Activated naive CD4-positive, alpha-beta T cell treated with anti-CD3 and anti-CD28 coated beads, Interleukin-2, amount 50 U/mL, for 24 hours (primary cell): ENCODE data around the gene MANF.

Experiments used
- H3K27ac Mint-ChIP-seq: one replicate; pipeline ENCODE4 v1.8.0; 2021; ENCODE audit warnings: mild to moderate bottlenecking, mixed read lengths
- H3K27me3 Mint-ChIP-seq: one replicate; pipeline ENCODE4 v1.8.0; 2021; ENCODE audit warnings: mixed read lengths
- H3K36me3 Mint-ChIP-seq: one replicate; pipeline ENCODE4 v1.8.0; 2021; ENCODE audit warnings: mixed read lengths
- H3K4me1 Mint-ChIP-seq: one replicate; pipeline ENCODE4 v1.8.0; 2021; ENCODE audit warnings: mixed read lengths
- H3K4me3 Mint-ChIP-seq: one replicate; pipeline ENCODE4 v1.8.0; 2021; ENCODE audit warnings: mild to moderate bottlenecking, mixed read lengths
- H3K9me3 Mint-ChIP-seq: one replicate; pipeline ENCODE4 v1.8.0; 2021; ENCODE audit warnings: mixed read lengths

MANF gene

DNA sequence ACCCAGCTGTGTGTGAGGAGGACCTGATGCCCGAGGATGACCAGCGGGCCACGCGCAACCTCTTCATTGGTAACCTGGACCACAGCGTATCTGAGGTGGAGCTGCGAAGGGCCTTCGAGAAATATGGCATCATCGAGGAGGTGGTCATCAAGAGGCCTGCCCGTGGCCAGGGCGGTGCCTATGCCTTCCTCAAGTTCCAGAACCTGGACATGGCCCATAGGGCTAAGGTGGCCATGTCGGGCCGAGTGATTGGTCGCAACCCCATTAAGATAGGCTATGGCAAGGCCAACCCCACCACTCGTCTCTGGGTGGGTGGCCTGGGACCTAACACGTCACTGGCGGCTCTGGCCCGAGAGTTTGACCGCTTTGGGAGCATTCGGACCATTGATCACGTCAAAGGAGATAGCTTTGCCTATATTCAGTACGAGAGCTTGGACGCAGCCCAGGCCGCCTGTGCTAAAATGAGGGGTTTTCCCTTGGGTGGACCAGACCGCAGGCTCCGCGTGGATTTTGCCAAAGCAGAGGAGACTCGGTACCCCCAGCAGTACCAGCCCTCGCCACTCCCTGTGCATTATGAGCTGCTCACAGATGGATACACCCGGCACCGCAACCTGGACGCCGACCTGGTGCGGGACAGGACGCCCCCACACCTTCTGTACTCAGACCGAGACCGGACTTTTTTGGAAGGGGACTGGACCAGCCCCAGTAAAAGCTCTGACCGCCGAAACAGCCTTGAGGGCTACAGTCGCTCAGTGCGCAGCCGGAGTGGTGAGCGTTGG, 7.5 kb downstream of the MANF start:
- no peak overlapping the region for H3K27ac Mint-ChIP-seq
- no peaks in the 10 kb centered on the region for H3K9me3 Mint-ChIP-seq
- peaks cover 66% of the 10 kb centered on the region for H3K4me1 Mint-ChIP-seq
- peaks cover 19% of the 10 kb centered on the region for H3K36me3 Mint-ChIP-seq
- peak overlapping the region; percentile 88 for H3K4me3 Mint-ChIP-seq
- H3K27me3 Mint-ChIP-seq = no peaks in the 10 kb centered on the region

DNA sequence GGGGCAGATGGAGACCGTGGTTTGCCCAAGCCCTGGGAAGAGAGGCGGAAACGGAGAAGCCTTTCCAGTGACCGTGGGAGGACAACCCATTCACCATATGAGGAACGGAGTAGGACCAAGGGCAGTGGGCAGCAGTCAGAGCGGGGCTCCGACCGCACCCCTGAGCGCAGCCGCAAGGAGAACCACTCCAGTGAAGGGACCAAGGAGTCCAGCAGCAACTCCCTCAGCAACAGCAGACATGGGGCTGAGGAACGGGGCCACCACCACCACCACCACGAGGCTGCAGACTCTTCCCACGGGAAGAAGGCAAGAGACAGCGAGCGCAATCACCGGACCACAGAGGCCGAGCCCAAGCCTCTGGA, 8.0 kb downstream of the MANF start:
- no peaks in the 10 kb centered on the region for H3K9me3 Mint-ChIP-seq
- peaks cover 15% of the 10 kb centered on the region for H3K36me3 Mint-ChIP-seq
- peak overlapping the region; percentile 88 for H3K4me3 Mint-ChIP-seq
- H3K4me1 Mint-ChIP-seq = peaks cover 60% of the 10 kb centered on the region
- H3K27ac Mint-ChIP-seq = peak overlapping the region; percentile 12
- H3K27me3 Mint-ChIP-seq = no peaks in the 10 kb centered on the region

DNA sequence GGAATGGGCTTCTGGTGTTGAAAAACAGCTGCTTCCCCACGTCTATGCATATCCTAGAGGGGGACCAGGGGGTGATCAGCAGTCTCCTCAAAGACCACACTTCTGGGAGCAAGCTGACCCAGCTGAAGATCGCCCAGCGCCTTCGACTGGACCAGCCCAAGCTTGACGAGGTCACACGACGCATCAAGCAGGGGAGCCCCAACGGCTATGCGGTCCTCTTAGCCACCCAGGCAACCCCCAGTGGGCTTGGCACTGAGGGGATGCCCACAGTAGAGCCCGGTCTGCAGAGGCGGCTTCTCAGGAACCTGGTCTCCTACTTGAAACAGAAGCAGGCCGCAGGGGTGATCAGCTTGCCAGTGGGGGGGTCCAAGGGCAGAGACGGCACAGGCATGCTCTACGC, 8.5 kb downstream of the MANF start:
- Mint-ChIP-seq H3K9me3 (no peaks in the 10 kb centered on the region), H3K4me1 (peaks cover 57% of the 10 kb centered on the region), H3K36me3 (peaks cover 15% of the 10 kb centered on the region), H3K27ac (no peak overlapping the region), H3K4me3 (peak overlapping the region; percentile 88), H3K27me3 (no peaks in the 10 kb centered on the region)

DNA sequence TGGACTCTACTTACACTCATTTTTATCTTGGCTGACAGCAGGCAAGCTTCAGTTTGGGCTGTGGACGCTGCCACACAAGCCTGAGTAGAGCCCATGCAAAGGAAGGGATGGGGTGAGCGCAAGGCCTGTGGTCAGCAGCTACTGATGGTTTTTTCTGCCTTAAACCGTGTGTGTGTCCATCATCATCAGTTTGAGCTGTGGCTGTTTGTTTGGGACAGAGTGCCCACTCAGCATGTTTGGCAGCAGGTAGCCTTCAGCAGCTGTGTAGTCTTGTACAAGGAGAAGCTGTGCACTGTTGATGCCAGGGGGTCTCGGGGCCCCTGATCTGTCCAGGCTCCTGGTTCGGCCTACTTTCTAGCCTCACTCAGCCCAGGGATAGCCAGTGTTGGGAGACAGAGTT, 9.4 kb downstream of the MANF start:
- Mint-ChIP-seq H3K4me3 (peak overlapping the region; percentile 65), H3K27me3 (no peaks in the 10 kb centered on the region), H3K9me3 (no peaks in the 10 kb centered on the region), H3K27ac (no peak overlapping the region), H3K36me3 (peaks cover 15% of the 10 kb centered on the region), H3K4me1 (peaks cover 50% of the 10 kb centered on the region)

DNA sequence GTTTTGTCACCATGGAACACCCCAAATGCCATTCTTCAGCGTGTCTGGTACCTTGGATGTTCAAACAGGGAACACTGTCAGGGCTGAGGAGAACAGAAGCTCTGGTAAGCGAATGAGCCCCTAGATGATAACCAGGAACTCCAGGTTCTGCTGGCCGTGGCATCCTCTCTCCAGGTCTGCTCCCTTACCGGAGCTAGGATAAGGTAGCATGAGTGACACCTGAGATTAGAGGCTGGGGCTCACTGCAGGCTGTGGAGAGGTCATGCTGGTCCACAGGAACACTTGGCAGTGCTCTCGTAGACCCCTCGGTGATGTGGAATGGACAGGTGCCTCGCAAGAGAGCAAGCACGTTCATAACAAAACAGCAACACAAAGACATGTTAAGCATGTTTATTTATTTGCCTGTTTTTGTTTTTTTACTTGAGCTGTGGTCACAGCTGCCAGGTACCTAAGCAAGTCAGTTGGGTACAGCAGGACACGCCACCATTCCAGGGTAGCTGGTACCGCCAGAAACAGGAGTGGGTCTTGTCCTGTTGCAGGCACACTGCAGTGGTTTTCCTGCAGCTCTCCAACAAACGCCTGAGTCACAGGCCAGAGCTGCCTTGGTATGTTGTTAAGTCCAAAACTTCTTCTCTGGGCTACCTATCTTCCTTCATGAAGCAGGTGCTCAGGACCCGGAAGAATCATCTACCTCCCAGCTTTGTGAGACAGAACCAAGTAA, 10.6 kb downstream of the MANF start:
- Mint-ChIP-seq H3K9me3 (no peaks in the 10 kb centered on the region), H3K36me3 (peaks cover 15% of the 10 kb centered on the region), H3K4me3 (no peak overlapping the region), H3K27me3 (no peaks in the 10 kb centered on the region), H3K27ac (peak overlapping the region; percentile 77), H3K4me1 (peaks cover 39% of the 10 kb centered on the region)

DNA sequence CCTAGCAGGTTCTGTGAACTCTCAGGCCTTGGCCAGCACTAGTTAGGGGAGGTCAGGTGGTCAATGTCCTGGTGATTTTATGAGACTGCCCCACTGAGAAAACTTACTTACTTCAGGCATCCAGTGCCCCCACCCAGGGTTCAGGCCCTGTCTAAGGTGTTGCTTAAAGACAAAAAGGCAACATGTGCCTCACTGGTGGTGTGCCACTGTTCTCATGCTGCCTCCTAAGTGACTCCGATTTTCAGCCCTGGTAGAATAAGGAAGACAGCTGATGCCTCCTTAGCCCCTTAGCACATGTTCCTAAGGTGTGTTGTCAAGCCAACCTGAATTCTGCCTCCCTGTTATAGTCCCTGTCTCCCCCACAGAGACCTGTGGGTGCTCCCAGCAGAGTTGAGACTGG, 11.3 kb downstream of the MANF start:
- Mint-ChIP-seq H3K4me1 (peaks cover 38% of the 10 kb centered on the region), H3K36me3 (peaks cover 15% of the 10 kb centered on the region), H3K9me3 (no peaks in the 10 kb centered on the region), H3K27me3 (no peaks in the 10 kb centered on the region), H3K4me3 (no peak overlapping the region), H3K27ac (peak overlapping the region; percentile 77)

DNA sequence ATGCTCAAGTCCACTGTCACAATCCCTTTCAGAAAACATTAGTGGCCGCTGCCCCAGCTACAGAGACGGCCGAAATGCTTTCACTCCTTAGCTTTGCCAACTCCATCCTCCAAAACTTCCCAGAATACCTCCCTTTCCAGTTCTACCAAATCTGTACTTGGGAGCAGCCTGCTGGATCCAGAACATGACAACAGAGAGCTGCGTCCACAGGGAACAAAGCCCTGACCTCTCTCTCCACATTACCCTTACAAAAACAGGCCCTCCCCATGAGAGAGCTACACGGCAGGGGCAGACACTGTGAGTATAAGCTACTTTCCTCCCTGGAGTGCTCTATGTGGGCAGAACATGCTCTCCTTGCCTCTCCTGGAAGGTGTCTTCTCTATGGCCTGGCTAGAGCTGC, 12.3 kb downstream of the MANF start:
- Mint-ChIP-seq H3K4me1 (peaks cover 38% of the 10 kb centered on the region), H3K27ac (peak overlapping the region; percentile 84), H3K36me3 (peaks cover 17% of the 10 kb centered on the region), H3K4me3 (no peak overlapping the region), H3K27me3 (no peaks in the 10 kb centered on the region), H3K9me3 (no peaks in the 10 kb centered on the region)

DNA sequence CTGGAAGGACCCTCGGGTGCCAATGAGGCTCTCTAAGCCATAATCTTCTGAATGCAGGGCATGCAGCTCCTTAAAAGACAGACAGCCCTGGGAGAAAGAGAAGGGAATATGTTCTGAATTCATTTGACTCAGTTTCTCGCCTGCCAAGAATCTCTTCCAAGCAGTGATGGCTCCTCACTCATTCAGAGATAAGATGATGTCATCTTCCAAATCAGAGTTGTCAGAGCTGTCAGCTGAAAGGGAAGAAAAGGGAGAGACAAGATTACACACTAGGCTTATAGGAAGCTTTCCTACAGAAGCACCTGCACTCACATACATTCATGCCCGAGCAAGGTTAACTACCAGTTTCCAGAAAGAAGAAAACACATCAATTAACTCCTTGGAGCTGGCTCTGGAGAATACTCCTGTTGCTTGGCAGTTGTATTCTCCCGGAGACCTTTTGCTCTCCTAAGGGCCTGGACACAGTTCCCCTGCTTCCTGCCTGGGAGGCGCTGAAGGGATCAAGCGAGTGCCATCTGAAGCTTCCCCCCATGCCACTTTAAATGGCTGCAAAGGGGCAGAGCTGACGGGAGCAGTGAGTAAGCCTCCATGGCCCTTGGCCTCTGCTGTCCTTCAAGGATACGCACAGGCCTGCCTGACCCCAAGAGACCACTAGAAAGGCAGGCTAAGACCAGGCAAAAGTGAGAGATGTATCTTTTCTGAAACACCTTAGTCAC, 13.7 kb downstream of the MANF start:
- Mint-ChIP-seq H3K36me3 (peaks cover 17% of the 10 kb centered on the region), H3K27ac (no peak overlapping the region), H3K9me3 (no peaks in the 10 kb centered on the region), H3K4me3 (no peak overlapping the region), H3K27me3 (no peaks in the 10 kb centered on the region), H3K4me1 (peaks cover 36% of the 10 kb centered on the region)

DNA sequence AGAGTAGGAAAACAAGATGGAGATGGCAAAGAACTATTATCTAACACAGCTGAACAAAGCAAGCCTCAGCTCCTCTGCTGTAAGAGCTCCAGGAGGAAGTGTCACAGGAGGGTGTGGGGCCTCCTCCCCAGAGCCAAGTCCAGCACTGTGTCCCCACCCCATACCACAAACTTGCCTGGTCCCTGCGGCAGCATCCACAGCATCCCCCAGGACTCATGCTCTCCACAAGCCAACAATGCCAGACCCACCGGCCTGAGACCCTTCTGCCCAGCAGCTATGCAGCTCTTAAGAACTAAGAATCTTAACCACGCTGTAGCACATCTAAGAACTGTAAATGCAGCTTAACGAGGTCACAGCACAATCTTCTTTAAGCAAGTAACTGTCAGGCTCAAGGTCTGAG, 15.1 kb downstream of the MANF start:
- Mint-ChIP-seq H3K9me3 (no peaks in the 10 kb centered on the region), H3K27me3 (no peaks in the 10 kb centered on the region), H3K36me3 (peaks cover 10% of the 10 kb centered on the region), H3K4me3 (no peak overlapping the region), H3K27ac (peak overlapping the region; percentile 87), H3K4me1 (peaks cover 34% of the 10 kb centered on the region)

DNA sequence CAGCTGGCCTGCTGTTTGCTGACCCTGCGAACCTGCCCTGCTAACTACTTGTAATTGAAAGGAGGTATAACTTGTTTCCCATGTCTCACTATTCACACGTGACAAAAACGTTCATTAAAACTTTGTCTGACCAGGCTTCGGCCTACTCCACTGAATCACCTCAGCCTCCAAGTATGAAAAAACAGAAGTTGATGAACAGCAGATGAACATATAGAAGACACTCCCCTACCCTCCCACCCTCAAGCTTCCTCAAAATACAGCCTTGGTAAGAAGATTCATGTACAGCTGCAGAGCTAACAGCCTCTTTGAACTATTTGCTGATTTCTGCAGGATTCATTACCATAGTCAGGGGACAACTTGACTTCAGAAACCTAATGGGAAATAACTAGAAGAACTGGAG, 16.6 kb downstream of the MANF start:
- Mint-ChIP-seq H3K4me1 (peaks cover 31% of the 10 kb centered on the region), H3K9me3 (no peaks in the 10 kb centered on the region), H3K36me3 (peaks cover 10% of the 10 kb centered on the region), H3K27me3 (no peaks in the 10 kb centered on the region), H3K4me3 (no peak overlapping the region), H3K27ac (no peak overlapping the region)

DNA sequence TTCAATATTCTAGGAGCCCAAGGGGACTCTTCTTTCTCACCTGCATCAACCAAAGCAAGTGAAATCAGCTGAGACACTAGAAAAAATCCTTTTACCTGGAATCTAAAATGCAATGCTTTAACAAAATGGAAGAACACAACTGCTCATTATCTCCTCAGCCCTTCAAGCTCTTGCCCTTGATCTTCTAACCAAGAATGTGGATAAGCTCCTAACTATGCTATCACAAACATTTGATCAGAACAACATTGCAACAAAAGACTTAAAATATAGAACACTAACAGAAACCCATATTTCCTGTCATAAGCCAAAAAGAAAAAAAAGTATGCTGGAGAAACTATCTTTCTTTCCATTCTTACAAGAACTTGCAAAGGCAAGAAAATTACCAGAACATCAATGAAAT, 18.6 kb downstream of the MANF start:
- no peak overlapping the region for H3K4me3 Mint-ChIP-seq
- no peaks in the 10 kb centered on the region for H3K9me3 Mint-ChIP-seq
- H3K27ac Mint-ChIP-seq = peak overlapping the region; percentile 66
- no peaks in the 10 kb centered on the region for H3K27me3 Mint-ChIP-seq
- H3K4me1 Mint-ChIP-seq = peaks cover 36% of the 10 kb centered on the region
- peaks cover 10% of the 10 kb centered on the region for H3K36me3 Mint-ChIP-seq

DNA sequence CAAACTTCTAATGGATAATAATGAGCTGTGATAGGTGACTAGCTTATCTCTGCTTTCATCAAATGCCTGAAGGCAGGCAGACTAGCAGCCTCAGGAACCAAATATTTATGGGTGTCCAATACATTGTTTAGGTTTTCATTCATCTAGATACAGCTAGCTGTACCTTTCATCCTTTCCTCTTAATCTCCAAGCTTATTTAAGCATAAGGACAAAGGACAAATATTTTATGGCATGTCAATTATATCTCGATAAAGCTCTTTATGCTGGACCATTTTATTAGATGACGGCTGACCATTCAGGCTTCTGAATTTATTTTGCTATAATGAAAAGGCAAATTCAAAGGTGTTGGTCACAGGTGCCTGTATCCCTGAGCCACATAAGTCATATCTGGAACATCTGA, 22.9 kb downstream of the MANF start:
- H3K27me3 Mint-ChIP-seq = no peaks in the 10 kb centered on the region
- peaks cover 41% of the 10 kb centered on the region for H3K4me1 Mint-ChIP-seq
- no peaks in the 10 kb centered on the region for H3K9me3 Mint-ChIP-seq
- peaks cover 21% of the 10 kb centered on the region for H3K36me3 Mint-ChIP-seq
- peak overlapping the region; percentile 62 for H3K27ac Mint-ChIP-seq
- H3K4me3 Mint-ChIP-seq = no peak overlapping the region

DNA sequence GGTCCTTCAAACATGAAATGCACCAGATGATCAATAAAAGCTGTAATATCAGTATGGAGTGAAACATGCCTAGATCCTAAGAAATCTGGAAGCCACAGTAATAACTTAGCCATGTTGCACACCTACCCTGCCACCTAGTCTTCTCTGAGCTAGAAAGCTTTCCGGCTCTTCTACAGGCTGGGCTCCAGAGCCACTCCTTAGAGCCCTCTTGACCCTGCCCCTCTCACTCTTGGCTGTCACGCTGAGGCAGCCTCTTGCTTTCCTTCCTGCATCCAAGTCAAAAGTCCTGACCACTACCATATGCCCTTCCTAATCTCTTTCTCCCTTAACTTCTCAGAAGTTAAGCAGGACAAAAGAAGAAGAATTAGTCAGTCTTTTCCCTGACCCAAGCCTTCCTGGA, 23.7 kb downstream of the MANF start:
- H3K27ac Mint-ChIP-seq = no peak overlapping the region
- H3K9me3 Mint-ChIP-seq = no peaks in the 10 kb centered on the region
- H3K36me3 Mint-ChIP-seq = peaks cover 21% of the 10 kb centered on the region
- no peak overlapping the region for H3K4me3 Mint-ChIP-seq
- H3K27me3 Mint-ChIP-seq = no peaks in the 10 kb centered on the region
- H3K4me1 Mint-ChIP-seq = peaks cover 33% of the 10 kb centered on the region

DNA sequence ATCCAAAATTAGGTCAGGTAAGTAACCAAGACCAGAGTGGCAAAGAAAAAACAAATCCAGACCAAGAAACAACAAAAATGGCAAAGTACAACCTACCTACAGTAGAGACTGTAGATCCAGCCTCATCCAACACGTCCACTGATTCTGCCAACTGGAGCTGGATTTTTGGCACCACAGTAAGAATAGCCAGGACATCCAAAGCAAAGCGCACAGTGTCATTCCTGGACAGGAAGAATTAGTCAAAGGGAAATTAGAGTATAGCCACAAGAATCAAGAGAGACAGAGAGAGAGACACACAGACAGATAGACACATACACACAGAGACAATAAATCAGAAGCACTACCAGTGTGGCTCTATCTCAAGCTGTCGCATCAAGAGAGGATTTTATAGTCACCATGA, 37.1 kb downstream of the MANF start:
- Mint-ChIP-seq H3K27ac (peak overlapping the region; percentile 35), H3K36me3 (peaks cover 15% of the 10 kb centered on the region), H3K4me3 (no peak overlapping the region)

DNA sequence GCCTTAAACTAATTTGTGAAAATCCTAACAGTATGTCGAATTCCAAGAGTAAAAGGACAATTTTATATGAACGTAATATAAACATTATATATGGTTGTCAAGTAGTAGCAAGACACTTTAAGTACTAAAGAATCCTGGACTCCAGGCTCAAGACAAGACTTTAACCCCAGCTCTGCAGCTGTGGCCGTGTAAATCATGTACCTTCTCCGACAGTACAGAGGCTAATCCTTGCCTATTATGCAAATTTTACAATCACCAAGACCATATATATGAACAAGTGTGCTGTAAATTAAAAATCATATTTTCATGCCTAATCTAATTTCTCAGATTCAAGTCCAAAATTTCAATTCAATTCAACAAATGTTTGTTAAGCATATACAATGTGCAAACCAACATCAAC, 41.8 kb downstream of the MANF start:
- no peaks in the 10 kb centered on the region for H3K9me3 Mint-ChIP-seq
- H3K4me1 Mint-ChIP-seq = no peaks in the 10 kb centered on the region
- peaks cover 15% of the 10 kb centered on the region for H3K36me3 Mint-ChIP-seq
- no peaks in the 10 kb centered on the region for H3K27me3 Mint-ChIP-seq
- no peak overlapping the region for H3K4me3 Mint-ChIP-seq
- H3K27ac Mint-ChIP-seq = no peak overlapping the region

More for the DNA sequence above, 37.1 kb downstream of the MANF start:
- no peaks in the 10 kb centered on the region for H3K27me3 Mint-ChIP-seq
- no peaks in the 10 kb centered on the region for H3K4me1 Mint-ChIP-seq
- no peaks in the 10 kb centered on the region for H3K9me3 Mint-ChIP-seq

DNA sequence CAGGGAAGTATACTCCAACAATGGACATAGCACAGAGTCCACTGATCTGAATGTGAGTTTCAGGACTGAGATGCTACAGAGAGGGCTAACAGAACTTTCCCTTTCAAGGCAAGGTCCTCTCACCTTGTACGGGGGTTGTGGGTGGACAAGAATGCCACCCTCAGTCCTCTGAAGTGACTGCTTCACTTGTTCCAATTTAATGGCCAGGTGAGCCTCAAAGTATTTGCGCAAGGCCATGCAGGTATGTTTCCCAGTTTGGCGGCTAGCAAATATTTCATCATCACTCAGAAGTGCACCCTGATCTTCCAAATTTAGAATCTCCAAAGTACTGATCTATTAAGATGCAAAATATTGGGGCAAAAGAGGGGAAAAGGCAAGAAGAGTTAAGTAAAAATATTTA, 44.0 kb downstream of the MANF start:
- Mint-ChIP-seq H3K27me3 (no peaks in the 10 kb centered on the region), H3K27ac (no peak overlapping the region), H3K36me3 (peaks cover 17% of the 10 kb centered on the region), H3K4me1 (no peaks in the 10 kb centered on the region), H3K9me3 (no peaks in the 10 kb centered on the region), H3K4me3 (no peak overlapping the region)
